Smooth muscle cell (in vitro differentiated cells): Measurements from ENCODE around the gene ZSCAN10. TPM values are rescaled to one million over a fixed set of nuclear protein-coding genes. Genes with fewer than 3 reads are reported as not detected.
"Not testable (repeated sequence)": the region's sequence is repeated elsewhere in the genome, so short reads cannot be mapped to it uniquely, and the experiment has no call there.

ENCODE experiments used
- DNase-seq: peaks from one replicate; lab custom pipeline; 2025; ENCODE audit not compliant: unreplicated experiment; lab: John Stamatoyannopoulos, UW
- H2AFZ ChIP-seq: fragments of 200-600 bp; sonication (generic); 2 replicates; pipeline ENCODE4 v1.6.0; 2016; ENCODE audit warnings: antibody characterized with exemption, low read depth, mild to moderate bottlenecking
- H3F3A ChIP-seq: fragments of 200-600 bp; sonication (generic); 2 replicates; pipeline ENCODE4 v1.6.0; 2017; ENCODE audit warnings: antibody characterized with exemption, low read depth
- H3K27ac ChIP-seq: fragments of 200-600 bp; sonication (generic); 2 replicates; pipeline ENCODE4 v1.5.1; 2016; ENCODE audit warnings: low read depth, mild to moderate bottlenecking
- H3K27me3 ChIP-seq: fragments of 200-600 bp; sonication (generic); 2 replicates; pipeline ENCODE4 v1.6.1; 2016; ENCODE audit warnings: low read depth, mild to moderate bottlenecking
- H3K36me3 ChIP-seq: fragments of 200-600 bp; sonication (generic); 2 replicates; pipeline ENCODE4 v1.5.1; 2016; ENCODE audit warnings: low read depth
- H3K4me1 ChIP-seq: fragments of 200-600 bp; sonication (generic); 2 replicates; pipeline ENCODE4 v1.5.1; 2016; ENCODE audit warnings: low read depth
- H3K4me2 ChIP-seq: fragments of 200-600 bp; sonication (generic); 2 replicates; pipeline ENCODE4 v1.6.0; 2016; ENCODE audit warnings: mild to moderate bottlenecking
- H3K4me3 ChIP-seq: fragments of 200-600 bp; sonication (generic); 2 replicates; pipeline ENCODE4 v1.5.1; 2016; ENCODE audit warnings: mild to moderate bottlenecking
- H3K79me2 ChIP-seq: fragments of 200-600 bp; sonication (generic); 2 replicates; pipeline ENCODE4 v1.6.0; 2016; ENCODE audit warnings: low read depth, mild to moderate bottlenecking
- H3K9ac ChIP-seq: fragments of 200-600 bp; sonication (generic); 2 replicates; pipeline ENCODE4 v1.6.0; 2016; ENCODE audit warnings: low read depth
- H3K9me3 ChIP-seq: fragments of 200-600 bp; sonication (generic); replicated peaks from 2 replicates; pipeline ENCODE4 v1.5.1; 2016; ENCODE audit warnings: low read depth
- H4K20me1 ChIP-seq: fragments of 200-600 bp; sonication (generic); 2 replicates; pipeline ENCODE4 v1.6.0; 2016; ENCODE audit warnings: low read depth
- CTCF ChIP-seq: fragments of 200-600 bp; sonication (generic); IDR thresholded peaks from 2 replicates; pipeline ENCODE4 v1.5.1; 2017; ENCODE audit warnings: borderline replicate concordance, mild to moderate bottlenecking, antibody characterized with exemption; ENCODE audit not compliant: insufficient read depth, poor library complexity, severe bottlenecking
- WGBS: methylation state at CpG from one replicate; pipeline ENCODE4 v1.1.7; 2016; ENCODE audit warnings: low lambda C conversion rate; 5-methylcytosine and 5-hydroxymethylcytosine counted together
- polyA plus RNA-seq: library from polyadenylated mRNA; unstranded; fragments of >200 nt; fragmentation: Nextera tagmentation; extraction: Ambion mirVana; gene quantifications from 2 replicates; pipeline ENCODE4 v1.2.1, GENCODE V29; 2016
- total RNA-seq: library from RNA; depleted of rRNA; stranded (reverse); fragments of >200 nt; gene quantifications from 2 replicates; pipeline ENCODE4 v1.2.3, GENCODE V29; 2014

The ZSCAN10 gene
- total and polyA plus RNA-seq, 2 experiments from 2014 or later, result not detected

- no peak overlapping the region for H2AFZ ChIP-seq
- no peak overlapping the region for H3K4me3 ChIP-seq
- no peak for DNase-seq
- TF ChIP-seq CTCF, result no peak
- H3K4me1 ChIP-seq, result peaks cover 7% of the 10 kb centered on the region
- WGBS, result 97% methylated on average over 17 of the region's 19 CpGs
- peaks cover 12% of the 10 kb centered on the region for H3F3A ChIP-seq
- no peaks in the 10 kb centered on the region for H3K27me3 ChIP-seq
- H3K27ac ChIP-seq, result no peak overlapping the region
- no peaks in the 10 kb centered on the region for H3K9me3 ChIP-seq
- H3K9ac ChIP-seq, result no peak overlapping the region
- H3K79me2 ChIP-seq, result no peaks in the 10 kb centered on the region
- H3K36me3 ChIP-seq, result no peaks in the 10 kb centered on the region
- peaks cover 9% of the 10 kb centered on the region for H4K20me1 ChIP-seq
- no peak overlapping the region for H3K4me2 ChIP-seq
Measured at GRCh38 chr16:3056336-3057180, 42.5 kb downstream of the ZSCAN10 start.

GRCh38 chr16:3055734-3056115, 43.4 kb downstream of the ZSCAN10 start:
- not testable (repeated sequence) for H3K4me1 ChIP-seq, H2AFZ ChIP-seq, H4K20me1 ChIP-seq, H3K9ac ChIP-seq, H3K9me3 ChIP-seq, H3F3A ChIP-seq, H3K36me3 ChIP-seq, H3K4me2 ChIP-seq, H3K27me3 ChIP-seq, H3K27ac ChIP-seq, DNase-seq, H3K79me2 ChIP-seq, H3K4me3 ChIP-seq
- 85% methylated on average over 8 of the region's 9 CpGs for WGBS

DNA sequence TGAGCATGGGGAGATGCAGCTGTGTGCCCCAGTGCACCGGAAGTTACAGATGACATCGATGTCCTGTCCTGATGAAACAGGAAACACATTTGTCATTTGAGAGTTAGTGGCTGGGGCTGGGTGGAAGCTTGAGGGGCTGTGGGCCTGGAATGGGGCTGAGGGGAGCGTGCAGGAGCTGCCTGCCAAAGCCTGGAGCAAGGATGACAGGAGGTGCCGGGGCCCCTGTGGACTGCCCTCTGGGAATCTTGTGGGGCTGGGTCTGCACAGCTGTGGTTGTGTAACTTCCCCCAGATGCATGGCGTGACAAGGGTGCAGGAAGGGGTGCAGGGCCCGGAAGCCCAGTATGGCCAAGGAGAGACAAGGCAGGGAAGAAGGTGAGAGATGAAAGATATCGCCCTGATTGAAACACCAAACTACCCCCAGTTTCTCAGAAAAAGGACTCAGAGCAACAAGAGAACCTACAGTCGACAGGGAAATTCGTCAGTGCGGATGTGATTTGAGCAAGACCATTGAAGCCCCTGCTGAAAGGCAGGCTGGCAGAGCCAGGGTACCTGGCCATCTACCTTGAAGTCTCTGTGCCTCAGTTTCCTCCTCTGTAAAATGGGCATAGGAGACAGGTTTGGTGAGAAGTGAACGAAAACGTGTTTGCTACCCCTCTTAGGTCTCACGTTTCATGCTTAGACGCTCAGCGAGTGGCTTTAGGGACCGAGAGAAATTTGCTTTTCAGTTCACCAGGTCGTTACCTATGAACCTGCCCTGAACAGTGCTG, 43.9 kb downstream of the ZSCAN10 start:
- Histone ChIP-seq H4K20me1 (peaks cover 9% of the 10 kb centered on the region), H3K9me3 (no peaks in the 10 kb centered on the region), H2AFZ (no peak overlapping the region), H3K4me1 (peaks cover 7% of the 10 kb centered on the region), H3K27me3 (no peaks in the 10 kb centered on the region), H3K4me3 (no peak overlapping the region), H3K4me2 (no peak overlapping the region), H3K27ac (no peak overlapping the region), H3K9ac (no peak overlapping the region), H3K79me2 (no peaks in the 10 kb centered on the region), H3K36me3 (no peaks in the 10 kb centered on the region), H3F3A (peaks cover 4% of the 10 kb centered on the region)
- no peak for DNase-seq
- no peak for TF ChIP-seq CTCF
- WGBS, result 94% methylated on average over 17 of the region's 17 CpGs

- WGBS, result 88% methylated on average over 13 of the region's 13 CpGs
- H3K27ac ChIP-seq, H3K36me3 ChIP-seq, H3K9me3 ChIP-seq, H3F3A ChIP-seq, H3K4me3 ChIP-seq, DNase-seq, H4K20me1 ChIP-seq, H3K4me1 ChIP-seq, H3K79me2 ChIP-seq, H3K9ac ChIP-seq, H3K4me2 ChIP-seq, H2AFZ ChIP-seq: not testable (repeated sequence)
- H3K27me3 ChIP-seq, result peaks cover 13% of the 10 kb centered on the region
Measured at GRCh38 chr16:3053330-3053710, 45.8 kb downstream of the ZSCAN10 start.

DNA sequence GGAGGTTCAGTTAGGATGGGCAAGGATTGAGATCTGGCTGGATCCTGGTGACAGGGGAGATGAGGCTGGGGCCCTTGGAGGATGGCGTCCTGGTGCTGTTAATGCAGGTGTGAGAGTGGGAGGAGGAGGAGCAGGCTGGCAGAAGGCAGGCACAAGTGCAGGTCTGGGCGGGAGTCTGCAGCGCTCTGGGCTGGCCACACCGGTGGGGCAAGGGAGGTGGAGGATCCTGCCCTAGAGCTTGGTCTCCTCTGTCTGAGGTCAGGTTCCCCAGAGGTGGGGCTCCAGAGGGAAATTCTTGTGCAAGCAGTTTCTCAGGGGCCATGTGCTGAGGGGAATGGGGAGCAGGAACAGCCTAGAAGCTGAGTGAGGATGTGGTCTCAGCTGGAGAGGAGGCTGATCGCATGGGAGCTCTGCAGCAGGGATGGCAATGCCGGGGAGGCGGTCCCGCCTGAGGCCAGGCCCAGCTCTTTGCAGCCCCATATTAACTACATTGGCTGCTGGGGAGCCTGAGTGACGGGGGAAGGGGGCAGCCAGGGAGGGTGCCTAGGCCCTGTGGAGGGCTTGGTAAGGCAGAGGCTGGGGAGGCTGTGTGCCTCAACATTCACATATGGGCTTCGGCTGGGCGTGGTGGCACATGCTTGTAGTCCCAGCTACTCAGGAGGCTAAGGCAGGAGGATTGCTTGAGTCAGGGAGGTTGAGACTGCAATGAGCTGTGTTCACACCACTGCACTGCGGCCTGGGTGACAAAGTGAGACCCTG, 46.3 kb downstream of the ZSCAN10 start:
- H3K4me2 ChIP-seq, H3K9me3 ChIP-seq, H3K4me3 ChIP-seq, H4K20me1 ChIP-seq, H3K36me3 ChIP-seq, H3F3A ChIP-seq, DNase-seq, H3K9ac ChIP-seq, H2AFZ ChIP-seq, H3K4me1 ChIP-seq, H3K27ac ChIP-seq, H3K79me2 ChIP-seq: not testable (repeated sequence)
- WGBS, result 87% methylated on average over 12 of the region's 12 CpGs
- H3K27me3 ChIP-seq, result peaks cover 19% of the 10 kb centered on the region
